ENCODE measurements around the gene DMAC1.

The DMAC1 gene, protein sequence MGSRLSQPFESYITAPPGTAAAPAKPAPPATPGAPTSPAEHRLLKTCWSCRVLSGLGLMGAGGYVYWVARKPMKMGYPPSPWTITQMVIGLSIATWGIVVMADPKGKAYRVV

DNA sequence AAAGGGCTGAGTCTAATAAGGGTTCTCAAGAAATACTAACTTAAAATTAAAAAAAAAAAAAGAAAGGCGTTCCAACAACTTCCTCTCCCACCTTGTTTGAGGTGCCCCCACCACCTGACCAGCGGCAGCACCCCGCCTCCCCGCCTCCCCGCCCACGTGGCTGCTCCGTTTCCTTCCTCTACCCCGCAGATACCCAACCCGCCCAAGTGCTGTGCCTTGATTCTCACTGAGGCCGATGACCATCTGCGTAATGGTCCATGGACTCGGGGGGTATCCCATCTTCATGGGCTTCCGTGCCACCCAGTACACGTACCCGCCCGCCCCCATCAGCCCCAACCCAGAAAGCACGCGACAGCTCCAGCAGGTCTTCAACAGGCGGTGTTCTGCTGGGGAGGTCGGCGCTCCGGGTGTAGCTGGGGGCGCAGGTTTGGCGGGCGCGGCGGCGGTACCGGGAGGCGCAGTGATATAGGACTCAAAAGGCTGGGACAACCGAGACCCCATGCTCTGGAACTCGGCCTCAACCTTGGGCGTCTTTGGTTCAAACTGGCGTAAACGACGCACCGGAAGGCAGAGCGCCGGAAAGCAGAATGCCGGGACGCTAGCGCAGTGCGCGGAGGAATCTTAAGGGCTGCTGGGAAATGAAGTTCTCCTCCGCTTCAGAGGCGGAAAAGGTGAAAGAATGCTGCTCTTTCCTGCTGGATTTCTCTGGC is at the start of gene DMAC1:
TSS of gene DMAC1 (minus strand) at position 545 of the 710 bp plus-strand sequence. CDS start at position 501, 44 bp downstream.
- no peaks in the 10 kb centered on the region for H3K27me3 ChIP-seq (ENCODE audit: control insufficient read depth in 2 of 2, insufficient read depth in 2 of 2, low read length in 2 of 2)
- peak within 1 kb of the TSS; percentile 83 to 86 for H3K27ac ChIP-seq (ENCODE audit: low read depth in 2 of 2, low read length in 2 of 2)
- H3K4me3 ChIP-seq (ENCODE audit: low read length in 2 of 2) = peak within 1 kb of the TSS; percentile 75 to 91
- no peaks in the 10 kb centered on the region for H3K9me3 ChIP-seq (ENCODE audit: control insufficient read depth in 2 of 2, low read length in 2 of 2)
- peaks cover 15 to 16% of the 10 kb centered on the region in 2 donors for H3K36me3 ChIP-seq (ENCODE audit: control insufficient read depth in 2 of 2, insufficient read depth in 2 of 2, low read length in 2 of 2)
- peak within 1 kb of the TSS; percentile 75 to 82 for H3K9ac ChIP-seq (ENCODE audit: low read depth in 1 of 2, low read length in 2 of 2)
- peaks cover 4 to 7% of the 10 kb centered on the region in 2 donors for H3K4me1 ChIP-seq (ENCODE audit: control insufficient read depth in 2 of 2, insufficient read depth in 2 of 2, low read length in 2 of 2)

DNA sequence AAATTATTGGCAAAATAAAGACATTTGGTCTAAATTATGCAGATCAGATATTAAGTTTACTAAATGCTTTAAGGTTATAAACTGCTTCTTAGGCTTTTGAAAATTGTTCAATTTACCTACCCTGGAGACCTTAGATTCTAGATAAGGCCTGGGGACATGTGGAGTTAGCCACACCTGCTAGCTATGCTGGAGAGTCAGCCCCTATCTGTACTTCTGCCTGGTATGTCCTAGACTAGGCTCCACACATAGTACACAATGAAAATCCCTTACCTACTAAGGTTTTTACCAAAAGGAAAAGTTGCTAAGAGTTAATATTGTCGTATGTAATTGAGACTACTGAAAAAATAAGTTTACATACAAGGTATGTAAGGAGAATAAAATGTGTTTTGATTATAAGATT is 49.8 kb upstream of the DMAC1 start:
- no peak overlapping the region for H3K27ac ChIP-seq (ENCODE audit: low read depth in 2 of 2, low read length in 2 of 2)
- no peaks in the 10 kb centered on the region for H3K4me1 ChIP-seq (ENCODE audit: control insufficient read depth in 2 of 2, insufficient read depth in 2 of 2, low read length in 2 of 2)

DNA sequence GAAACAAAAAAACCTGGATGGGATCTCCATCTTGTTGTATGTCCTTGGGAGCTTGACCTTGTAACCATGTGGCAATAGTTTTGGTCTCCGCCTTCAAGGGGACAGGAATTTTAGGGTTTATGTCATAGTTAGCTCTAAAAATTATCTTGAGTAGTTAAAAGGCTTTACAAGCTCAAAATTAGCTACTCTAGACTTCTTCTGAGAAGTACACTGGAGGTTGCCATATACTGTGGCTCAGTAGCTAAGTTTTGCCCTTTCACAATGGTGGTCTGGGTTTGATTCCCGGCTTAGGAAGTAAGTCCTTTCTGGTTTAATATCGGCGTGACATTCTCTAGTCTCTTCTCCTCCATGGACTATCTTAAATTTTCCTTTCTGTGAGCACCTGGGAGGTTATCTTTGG is 48.9 kb upstream of the DMAC1 start:
- H3K9ac ChIP-seq (ENCODE audit: low read depth in 1 of 2, low read length in 2 of 2) = no peak overlapping the region
- no peaks in the 10 kb centered on the region for H3K9me3 ChIP-seq (ENCODE audit: control insufficient read depth in 2 of 2, low read length in 2 of 2)
- H3K27me3 ChIP-seq (ENCODE audit: control insufficient read depth in 2 of 2, insufficient read depth in 2 of 2, low read length in 2 of 2) = no peaks in the 10 kb centered on the region
- H3K36me3 ChIP-seq (ENCODE audit: control insufficient read depth in 2 of 2, insufficient read depth in 2 of 2, low read length in 2 of 2) = no peaks in the 10 kb centered on the region
- H3K4me1 ChIP-seq (ENCODE audit: control insufficient read depth in 2 of 2, insufficient read depth in 2 of 2, low read length in 2 of 2) = no peaks in the 10 kb centered on the region
- no peak overlapping the region for H3K27ac ChIP-seq (ENCODE audit: low read depth in 2 of 2, low read length in 2 of 2)
- H3K4me3 ChIP-seq (ENCODE audit: low read length in 2 of 2) = no peak overlapping the region

More for the DNA sequence above, 49.8 kb upstream of the DMAC1 start:
- Histone ChIP-seq H3K27me3 (ENCODE audit: control insufficient read depth in 2 of 2, insufficient read depth in 2 of 2, low read length in 2 of 2) (no peaks in the 10 kb centered on the region), H3K9me3 (ENCODE audit: control insufficient read depth in 2 of 2, low read length in 2 of 2) (no peaks in the 10 kb centered on the region), H3K4me3 (ENCODE audit: low read length in 2 of 2) (no peak overlapping the region), H3K36me3 (ENCODE audit: control insufficient read depth in 2 of 2, insufficient read depth in 2 of 2, low read length in 2 of 2) (no peaks in the 10 kb centered on the region), H3K9ac (ENCODE audit: low read depth in 1 of 2, low read length in 2 of 2) (no peak overlapping the region)

DNA sequence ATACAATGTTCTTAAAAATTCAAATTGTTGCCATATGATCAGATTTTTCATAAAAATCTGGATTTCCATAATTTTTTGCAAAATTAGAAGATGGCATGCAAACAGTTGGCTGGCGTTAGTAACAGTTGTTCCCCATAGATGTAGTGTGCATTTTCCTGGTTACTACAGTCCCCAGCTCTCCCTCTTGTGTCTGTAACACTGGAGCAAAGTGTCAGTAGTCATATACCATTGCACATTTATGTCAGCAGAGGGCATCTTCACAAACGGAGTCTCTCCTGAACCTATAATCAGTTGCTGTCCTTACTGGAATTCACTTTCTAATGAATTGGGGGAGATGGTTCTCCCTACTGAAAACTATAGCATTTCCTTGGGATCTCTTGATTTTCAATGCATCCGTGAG is 44.7 kb upstream of the DMAC1 start:
- no peak overlapping the region for H3K4me3 ChIP-seq (ENCODE audit: low read length in 2 of 2)
- H3K27ac ChIP-seq (ENCODE audit: low read depth in 2 of 2, low read length in 2 of 2) = no peak overlapping the region
- H3K36me3 ChIP-seq (ENCODE audit: control insufficient read depth in 2 of 2, insufficient read depth in 2 of 2, low read length in 2 of 2) = no peaks in the 10 kb centered on the region
- H3K4me1 ChIP-seq (ENCODE audit: control insufficient read depth in 2 of 2, insufficient read depth in 2 of 2, low read length in 2 of 2) = no peaks in the 10 kb centered on the region
- H3K9me3 ChIP-seq (ENCODE audit: control insufficient read depth in 2 of 2, low read length in 2 of 2) = no peaks in the 10 kb centered on the region
- H3K9ac ChIP-seq (ENCODE audit: low read depth in 1 of 2, low read length in 2 of 2) = no peak overlapping the region
- H3K27me3 ChIP-seq (ENCODE audit: control insufficient read depth in 2 of 2, insufficient read depth in 2 of 2, low read length in 2 of 2) = no peaks in the 10 kb centered on the region

DNA sequence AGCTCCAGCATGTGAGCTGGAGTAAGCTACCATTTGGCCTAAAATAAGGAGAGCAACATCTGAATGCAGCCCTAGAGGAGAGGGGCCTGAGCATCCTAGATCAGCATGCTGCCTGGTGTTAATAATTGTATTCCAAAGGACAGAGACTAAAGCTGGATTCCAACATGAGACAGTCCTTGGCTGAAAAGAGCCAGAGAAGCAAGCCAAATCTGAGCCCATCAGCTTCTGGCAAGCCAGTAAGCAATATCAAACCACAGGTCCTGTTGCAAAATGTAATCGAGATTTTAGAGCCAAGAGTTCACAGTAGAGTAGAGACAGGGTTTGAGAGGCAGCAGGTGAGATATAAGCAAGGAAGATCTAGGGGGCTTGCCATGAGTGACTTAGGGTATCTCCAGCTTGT is 42.3 kb upstream of the DMAC1 start:
- no peaks in the 10 kb centered on the region for H3K27me3 ChIP-seq (ENCODE audit: control insufficient read depth in 2 of 2, insufficient read depth in 2 of 2, low read length in 2 of 2)
- no peak overlapping the region for H3K4me3 ChIP-seq (ENCODE audit: low read length in 2 of 2)
- no peaks in the 10 kb centered on the region for H3K36me3 ChIP-seq (ENCODE audit: control insufficient read depth in 2 of 2, insufficient read depth in 2 of 2, low read length in 2 of 2)
- no peak overlapping the region for H3K27ac ChIP-seq (ENCODE audit: low read depth in 2 of 2, low read length in 2 of 2)
- H3K4me1 ChIP-seq (ENCODE audit: control insufficient read depth in 2 of 2, insufficient read depth in 2 of 2, low read length in 2 of 2) = no peaks in the 10 kb centered on the region
- H3K9ac ChIP-seq (ENCODE audit: low read depth in 1 of 2, low read length in 2 of 2) = no peak overlapping the region
- no peaks in the 10 kb centered on the region for H3K9me3 ChIP-seq (ENCODE audit: control insufficient read depth in 2 of 2, low read length in 2 of 2)

DNA sequence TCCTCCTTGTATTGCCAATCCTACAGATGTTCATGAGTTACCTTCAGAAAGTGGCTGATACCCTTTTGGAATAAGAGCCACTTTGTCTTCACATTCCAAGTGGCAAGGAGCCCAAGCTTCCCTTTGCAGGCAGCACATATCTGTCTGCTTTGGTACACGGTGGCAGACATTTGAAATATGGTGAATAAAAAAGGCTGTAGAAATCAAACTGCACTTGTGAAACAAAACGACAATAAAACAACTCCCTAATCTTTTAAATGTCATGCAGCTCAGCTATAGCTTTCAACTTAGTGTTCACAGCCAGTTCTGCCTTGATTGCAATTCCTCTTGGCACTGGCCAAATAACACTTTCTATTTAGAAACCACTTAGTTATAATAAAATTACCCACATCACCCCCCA is 35.0 kb upstream of the DMAC1 start:
- Histone ChIP-seq H3K4me1 (ENCODE audit: control insufficient read depth in 2 of 2, insufficient read depth in 2 of 2, low read length in 2 of 2) (no peaks in the 10 kb centered on the region), H3K4me3 (ENCODE audit: low read length in 2 of 2) (no peak overlapping the region), H3K27me3 (ENCODE audit: control insufficient read depth in 2 of 2, insufficient read depth in 2 of 2, low read length in 2 of 2) (no peaks in the 10 kb centered on the region), H3K27ac (ENCODE audit: low read depth in 2 of 2, low read length in 2 of 2) (no peak overlapping the region), H3K9me3 (ENCODE audit: control insufficient read depth in 2 of 2, low read length in 2 of 2) (no peaks in the 10 kb centered on the region), H3K36me3 (ENCODE audit: control insufficient read depth in 2 of 2, insufficient read depth in 2 of 2, low read length in 2 of 2) (no peaks in the 10 kb centered on the region), H3K9ac (ENCODE audit: low read depth in 1 of 2, low read length in 2 of 2) (no peak overlapping the region)

DNA sequence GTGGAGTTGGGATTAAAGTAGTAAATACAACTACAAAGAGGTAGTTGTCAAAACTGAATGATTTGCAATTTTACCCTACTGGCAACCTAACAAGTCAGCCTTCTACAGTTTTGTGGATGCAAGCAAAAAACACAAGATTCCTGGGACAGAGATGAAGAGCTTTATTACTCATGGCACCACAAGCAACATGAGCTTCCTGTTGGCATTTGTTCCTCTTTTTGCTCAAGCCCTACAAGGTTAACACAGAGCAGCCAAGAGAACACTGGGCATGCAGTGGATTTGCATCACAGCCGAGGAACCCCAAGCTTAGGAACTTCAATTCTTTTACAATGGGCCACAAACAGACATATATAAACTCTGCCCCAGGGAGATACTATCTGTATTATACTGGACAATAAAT is 28.8 kb upstream of the DMAC1 start:
- Histone ChIP-seq H3K4me1 (ENCODE audit: control insufficient read depth in 2 of 2, insufficient read depth in 2 of 2, low read length in 2 of 2) (no peaks in the 10 kb centered on the region), H3K36me3 (ENCODE audit: control insufficient read depth in 2 of 2, insufficient read depth in 2 of 2, low read length in 2 of 2) (no peaks in the 10 kb centered on the region), H3K27me3 (ENCODE audit: control insufficient read depth in 2 of 2, insufficient read depth in 2 of 2, low read length in 2 of 2) (no peaks in the 10 kb centered on the region), H3K4me3 (ENCODE audit: low read length in 2 of 2) (no peak overlapping the region), H3K9me3 (ENCODE audit: control insufficient read depth in 2 of 2, low read length in 2 of 2) (no peaks in the 10 kb centered on the region), H3K27ac (ENCODE audit: low read depth in 2 of 2, low read length in 2 of 2) (no peak overlapping the region), H3K9ac (ENCODE audit: low read depth in 1 of 2, low read length in 2 of 2) (no peak overlapping the region)

DNA sequence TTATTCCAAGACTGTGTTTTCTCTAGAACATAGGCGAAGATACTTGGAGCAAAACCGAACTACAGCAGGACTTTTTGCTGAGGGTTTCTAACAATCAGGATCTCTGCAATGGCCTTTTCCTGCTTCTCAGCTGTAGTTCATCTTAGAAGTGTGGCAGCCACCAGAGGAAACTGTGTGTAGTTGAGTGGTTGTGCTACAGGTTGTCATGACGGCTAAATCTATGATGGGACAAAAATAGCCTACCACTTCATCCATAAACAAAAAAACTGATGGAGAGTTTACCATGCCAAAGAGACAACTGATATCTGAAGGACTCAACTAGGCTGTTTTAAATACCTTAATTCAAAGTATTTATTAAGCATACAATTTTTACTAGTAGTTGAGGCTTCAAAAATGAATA is 28.2 kb upstream of the DMAC1 start:
- H3K27ac ChIP-seq (ENCODE audit: low read depth in 2 of 2, low read length in 2 of 2) = no peak overlapping the region
- no peak overlapping the region for H3K9ac ChIP-seq (ENCODE audit: low read depth in 1 of 2, low read length in 2 of 2)
- no peaks in the 10 kb centered on the region for H3K27me3 ChIP-seq (ENCODE audit: control insufficient read depth in 2 of 2, insufficient read depth in 2 of 2, low read length in 2 of 2)
- H3K9me3 ChIP-seq (ENCODE audit: control insufficient read depth in 2 of 2, low read length in 2 of 2) = no peaks in the 10 kb centered on the region
- no peaks in the 10 kb centered on the region for H3K4me1 ChIP-seq (ENCODE audit: control insufficient read depth in 2 of 2, insufficient read depth in 2 of 2, low read length in 2 of 2)
- H3K4me3 ChIP-seq (ENCODE audit: low read length in 2 of 2) = no peak overlapping the region
- H3K36me3 ChIP-seq (ENCODE audit: control insufficient read depth in 2 of 2, insufficient read depth in 2 of 2, low read length in 2 of 2) = no peaks in the 10 kb centered on the region

DNA sequence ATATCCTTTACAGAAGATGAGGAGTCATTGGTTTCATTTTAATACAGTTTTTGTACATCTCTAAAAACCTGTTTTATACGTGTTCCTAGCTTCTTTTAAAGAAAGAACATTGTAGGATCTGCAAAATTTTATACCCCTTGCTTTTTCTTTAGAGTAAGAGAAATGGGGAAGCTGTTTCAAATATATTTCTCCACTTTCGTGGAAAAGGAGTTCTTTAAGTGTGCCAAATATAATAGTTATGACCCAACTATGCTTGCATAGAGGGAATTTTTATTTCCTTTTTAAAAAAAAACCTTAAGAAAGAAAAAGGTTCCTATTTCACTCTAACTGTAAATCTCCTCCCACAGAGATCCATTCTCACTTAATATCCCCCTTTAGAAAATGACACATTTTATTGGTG is 27.5 kb upstream of the DMAC1 start:
- Histone ChIP-seq H3K27me3 (ENCODE audit: control insufficient read depth in 2 of 2, insufficient read depth in 2 of 2, low read length in 2 of 2) (no peaks in the 10 kb centered on the region), H3K36me3 (ENCODE audit: control insufficient read depth in 2 of 2, insufficient read depth in 2 of 2, low read length in 2 of 2) (no peaks in the 10 kb centered on the region), H3K4me3 (ENCODE audit: low read length in 2 of 2) (no peak overlapping the region), H3K9me3 (ENCODE audit: control insufficient read depth in 2 of 2, low read length in 2 of 2) (no peaks in the 10 kb centered on the region), H3K9ac (ENCODE audit: low read depth in 1 of 2, low read length in 2 of 2) (no peak overlapping the region), H3K4me1 (ENCODE audit: control insufficient read depth in 2 of 2, insufficient read depth in 2 of 2, low read length in 2 of 2) (no peaks in the 10 kb centered on the region), H3K27ac (ENCODE audit: low read depth in 2 of 2, low read length in 2 of 2) (no peak overlapping the region)

DNA sequence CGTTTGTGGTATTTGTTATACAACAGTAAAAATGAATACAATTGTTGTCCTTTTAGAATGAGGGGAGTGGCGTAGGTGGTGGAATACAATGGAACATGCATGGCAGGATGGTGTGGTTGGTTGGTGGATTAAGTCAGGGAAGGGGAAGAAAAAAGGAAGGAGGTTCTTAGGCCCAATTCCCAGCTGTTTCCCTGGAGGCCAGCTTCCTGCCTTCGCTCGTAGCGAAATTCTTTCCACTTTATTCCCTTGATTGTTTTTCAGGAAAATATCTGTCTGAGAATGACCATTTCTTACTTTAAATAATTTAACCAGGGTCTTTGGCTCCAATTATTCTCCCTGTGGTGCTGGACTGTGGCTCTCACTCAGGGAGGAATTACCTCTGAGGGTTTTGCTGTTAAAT is 24.1 kb upstream of the DMAC1 start:
- H3K4me3 ChIP-seq (ENCODE audit: low read length in 2 of 2) = no peak overlapping the region
- no peaks in the 10 kb centered on the region for H3K4me1 ChIP-seq (ENCODE audit: control insufficient read depth in 2 of 2, insufficient read depth in 2 of 2, low read length in 2 of 2)
- no peak overlapping the region for H3K27ac ChIP-seq (ENCODE audit: low read depth in 2 of 2, low read length in 2 of 2)
- no peaks in the 10 kb centered on the region for H3K36me3 ChIP-seq (ENCODE audit: control insufficient read depth in 2 of 2, insufficient read depth in 2 of 2, low read length in 2 of 2)
- no peaks in the 10 kb centered on the region for H3K9me3 ChIP-seq (ENCODE audit: control insufficient read depth in 2 of 2, low read length in 2 of 2)
- H3K27me3 ChIP-seq (ENCODE audit: control insufficient read depth in 2 of 2, insufficient read depth in 2 of 2, low read length in 2 of 2) = no peaks in the 10 kb centered on the region
- H3K9ac ChIP-seq (ENCODE audit: low read depth in 1 of 2, low read length in 2 of 2) = no peak overlapping the region

All from mucosa of rectum (tissue), 2 donors.